ENCODE results near the gene GRK3.

DNA sequence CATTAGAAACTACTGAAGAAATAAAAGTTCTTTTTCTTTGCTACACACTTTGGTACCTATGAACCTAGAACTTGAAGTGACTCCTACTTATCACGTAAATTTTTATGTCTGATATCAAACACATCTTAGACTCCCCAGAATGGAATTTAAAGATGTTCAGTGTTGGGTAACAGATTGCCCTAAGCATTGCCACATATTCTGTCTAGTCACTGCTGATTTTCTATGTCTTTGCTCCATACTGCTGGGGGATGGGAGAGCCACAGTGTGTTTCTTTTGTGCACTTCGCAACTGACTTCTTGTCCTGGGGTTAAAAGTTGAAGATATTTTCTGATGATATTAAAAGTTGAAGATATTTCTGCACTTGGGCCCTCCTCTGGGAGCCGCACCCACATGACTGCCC is 158.2 kb downstream of the GRK3 start:
- TF ChIP-seq CTCF (IDR thresholded peaks at IDR 0.05) (no peak), POLR2A (IDR thresholded peaks at IDR 0.05) (no peak), POLR2AphosphoS5 (IDR thresholded peaks at IDR 0.05) (no peak), EP300 (IDR thresholded peaks at IDR 0.05) (no peak)
